ENCODE results near the gene KDM8.

GRCh38 chr16:27174798-27175197 lies 28.5 kb upstream of the KDM8 start:
- TF ChIP-seq CTCF (IDR thresholded peaks at IDR 0.05), result no peak
- no peak for TF ChIP-seq EZH2 (IDR thresholded peaks at IDR 0.05; ENCODE audit: borderline replicate concordance, insufficient read depth, low read depth, low read length, poor library complexity, severe bottlenecking)
